Effector memory CD4-positive, alpha-beta T cell (primary cell): Measurements from ENCODE around the gene HSPA12A.

Experiments used
- DNase-seq, 3 donors: peaks; one replicate each; pipeline ENCODE4 v3.0.0-alpha.2; 2020
- H3K27ac ChIP-seq: 2 replicates; pipeline ENCODE4 v1.7.0; 2013; ENCODE audit warnings: mild to moderate bottlenecking, low read length, moderate library complexity; ENCODE audit not compliant: insufficient read depth, poor library complexity, severe bottlenecking
- H3K27me3 ChIP-seq: replicated peaks from 2 replicates; pipeline ENCODE4 v1.7.0; 2013; ENCODE audit warnings: mild to moderate bottlenecking, low read length; ENCODE audit not compliant: insufficient read depth, control insufficient read depth, poor library complexity, severe bottlenecking
- H3K36me3 ChIP-seq: 2 replicates; pipeline ENCODE4 v1.7.0; 2013; ENCODE audit warnings: mild to moderate bottlenecking, low read length, moderate library complexity; ENCODE audit not compliant: control insufficient read depth, insufficient read depth
- H3K4me1 ChIP-seq: 2 replicates; pipeline ENCODE4 v1.7.0; 2013; ENCODE audit warnings: low read length, mild to moderate bottlenecking; ENCODE audit not compliant: control insufficient read depth, insufficient read depth, poor library complexity, severe bottlenecking
- H3K4me3 ChIP-seq: 2 replicates; pipeline ENCODE4 v1.7.0; 2013; ENCODE audit warnings: low read length, low read depth, mild to moderate bottlenecking; ENCODE audit not compliant: insufficient read depth, poor library complexity, severe bottlenecking
- H3K9me3 ChIP-seq: 2 replicates; pipeline ENCODE4 v1.7.0; 2013; ENCODE audit warnings: mild to moderate bottlenecking, low read length, moderate library complexity; ENCODE audit not compliant: control insufficient read depth

The HSPA12A gene

GRCh38 chr10:116660860-116661259 is 81.5 kb downstream of the HSPA12A start:
- no peaks in the 10 kb centered on the region for H3K9me3 ChIP-seq
- H3K4me3 ChIP-seq, result no peak overlapping the region
- no peak overlapping the region for H3K27ac ChIP-seq
- no peaks in the 10 kb centered on the region for H3K4me1 ChIP-seq
- H3K27me3 ChIP-seq, result no peaks in the 10 kb centered on the region
- H3K36me3 ChIP-seq, result no peaks in the 10 kb centered on the region
- no peak for DNase-seq

- H3K9me3 ChIP-seq, result no peaks in the 10 kb centered on the region
- H3K4me1 ChIP-seq, result no peaks in the 10 kb centered on the region
- H3K27ac ChIP-seq, result no peak overlapping the region
- no peaks in the 10 kb centered on the region for H3K36me3 ChIP-seq
- H3K27me3 ChIP-seq, result no peaks in the 10 kb centered on the region
- H3K4me3 ChIP-seq, result no peak overlapping the region
- no peak for DNase-seq
Measured at GRCh38 chr10:116659049-116659670, 83.2 kb downstream of the HSPA12A start.

- Histone ChIP-seq H3K9me3 (no peaks in the 10 kb centered on the region), H3K27me3 (no peaks in the 10 kb centered on the region), H3K36me3 (no peaks in the 10 kb centered on the region), H3K4me1 (no peaks in the 10 kb centered on the region), H3K4me3 (no peak overlapping the region), H3K27ac (no peak overlapping the region)
- DNase-seq, result no peak
Measured at GRCh38 chr10:116657863-116658551, 84.4 kb downstream of the HSPA12A start.

GRCh38 chr10:116656044-116656443 is 86.3 kb downstream of the HSPA12A start:
- H3K27me3 ChIP-seq, result no peaks in the 10 kb centered on the region
- H3K4me1 ChIP-seq, result no peaks in the 10 kb centered on the region
- no peaks in the 10 kb centered on the region for H3K9me3 ChIP-seq
- H3K36me3 ChIP-seq, result no peaks in the 10 kb centered on the region
- no peak overlapping the region for H3K4me3 ChIP-seq
- DNase-seq, result no peak
- no peak overlapping the region for H3K27ac ChIP-seq

GRCh38 chr10:116655568-116655967 is 86.8 kb downstream of the HSPA12A start:
- Histone ChIP-seq H3K27me3 (no peaks in the 10 kb centered on the region), H3K4me1 (no peaks in the 10 kb centered on the region), H3K9me3 (no peaks in the 10 kb centered on the region), H3K4me3 (no peak overlapping the region), H3K27ac (no peak overlapping the region), H3K36me3 (no peaks in the 10 kb centered on the region)
- DNase-seq, result no peak

DNA sequence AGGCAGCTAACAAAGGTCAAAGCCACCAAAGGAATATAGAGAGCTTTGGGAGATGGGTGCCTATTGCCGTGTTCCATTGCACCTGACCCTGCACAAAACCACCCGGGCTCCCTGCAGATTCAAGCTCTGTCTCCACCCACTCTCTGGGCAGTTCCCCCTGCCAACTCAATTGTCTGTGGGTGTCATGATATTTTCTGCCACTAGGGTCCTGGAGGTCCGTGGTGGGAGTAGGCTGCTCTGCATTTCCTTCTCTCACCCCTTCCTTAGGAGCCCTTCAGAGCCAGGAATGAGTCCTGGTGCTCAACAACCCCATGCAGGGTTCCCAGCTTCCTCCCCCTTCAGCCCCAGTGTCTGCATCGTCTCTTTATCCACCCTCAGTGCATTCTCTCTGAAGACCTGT is 87.5 kb downstream of the HSPA12A start:
- Histone ChIP-seq H3K9me3 (no peaks in the 10 kb centered on the region), H3K27me3 (no peaks in the 10 kb centered on the region), H3K36me3 (no peaks in the 10 kb centered on the region), H3K4me1 (no peaks in the 10 kb centered on the region), H3K27ac (no peak overlapping the region), H3K4me3 (no peak overlapping the region)
- DNase-seq, result no peak

- H3K36me3 ChIP-seq, result no peaks in the 10 kb centered on the region
- H3K4me3 ChIP-seq, result no peak overlapping the region
- no peaks in the 10 kb centered on the region for H3K9me3 ChIP-seq
- no peak overlapping the region for H3K27ac ChIP-seq
- H3K27me3 ChIP-seq, result no peaks in the 10 kb centered on the region
- no peak for DNase-seq
- H3K4me1 ChIP-seq, result no peaks in the 10 kb centered on the region
Measured at GRCh38 chr10:116653885-116654284, 88.5 kb downstream of the HSPA12A start.

- Histone ChIP-seq H3K4me3 (no peak overlapping the region), H3K27ac (no peak overlapping the region), H3K4me1 (no peaks in the 10 kb centered on the region), H3K9me3 (no peaks in the 10 kb centered on the region), H3K27me3 (peaks cover 4% of the 10 kb centered on the region), H3K36me3 (no peaks in the 10 kb centered on the region)
- DNase-seq, result no peak
Measured at GRCh38 chr10:116648903-116649302, 93.5 kb downstream of the HSPA12A start.

- Histone ChIP-seq H3K27ac (no peak overlapping the region), H3K27me3 (peaks cover 4% of the 10 kb centered on the region), H3K36me3 (no peaks in the 10 kb centered on the region), H3K4me3 (no peak overlapping the region), H3K4me1 (no peaks in the 10 kb centered on the region), H3K9me3 (no peaks in the 10 kb centered on the region)
- no peak for DNase-seq
Measured at GRCh38 chr10:116646502-116646901, 95.9 kb downstream of the HSPA12A start.

- DNase-seq, result no peak
- Histone ChIP-seq H3K27ac (no peak overlapping the region), H3K4me1 (no peaks in the 10 kb centered on the region)
Measured at GRCh38 chr10:116637830-116638229, 104.5 kb downstream of the HSPA12A start.

More at GRCh38 chr10:116637830-116638229, 104.5 kb downstream of the HSPA12A start:
- H3K4me3 ChIP-seq, result no peak overlapping the region
- H3K36me3 ChIP-seq, result no peaks in the 10 kb centered on the region
- H3K9me3 ChIP-seq, result no peaks in the 10 kb centered on the region
- no peaks in the 10 kb centered on the region for H3K27me3 ChIP-seq
